ENCODE results near the gene ZMYM1. TPM values are rescaled to one million over a fixed set of nuclear protein-coding genes. Genes with fewer than 3 reads are reported as not detected.

ZMYM1 gene
- total RNA-seq, 1 donor from 2014 or later, result 2.8 TPM

DNA sequence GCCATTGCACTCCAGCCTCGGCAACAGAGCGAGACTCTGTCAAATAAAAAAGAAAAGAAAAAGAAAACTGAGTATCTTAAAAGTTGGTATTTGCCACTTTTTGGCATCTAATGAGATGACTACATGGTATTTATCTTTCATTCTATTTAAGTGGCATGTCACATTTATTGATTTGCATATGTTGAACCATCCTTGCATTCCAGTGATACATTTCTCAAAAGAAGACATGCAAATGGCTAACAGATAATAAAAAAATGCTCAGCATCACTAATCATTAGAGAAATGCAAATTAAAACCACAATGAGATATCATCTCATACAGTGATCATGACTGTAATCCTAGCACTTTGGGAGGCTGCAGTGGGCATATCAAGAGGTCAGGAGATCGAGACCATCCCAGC, 85.7 kb downstream of the ZMYM1 start:
- Mint-ChIP-seq H3K27me3 (peaks cover 2% of the 10 kb centered on the region), H3K27ac (no peak overlapping the region), H3K4me1 (peaks cover 8% of the 10 kb centered on the region), H3K9me3 (peaks cover 3% of the 10 kb centered on the region), H3K4me3 (no peak overlapping the region), H3K36me3 (ENCODE audit: low read depth) (no peaks in the 10 kb centered on the region)
- no peak for DNase-seq
- intact Hi-C loops (cut with micrococcal nuclease), result no loop called here

Other genes starting within 250 kb of the ZMYM1 start
- gene SMIM12, start 219.6 kb upstream of the ZMYM1 start, total RNA-seq, result 63.2 TPM in 2 replicates
- gene DLGAP3, start 149.7 kb upstream of the ZMYM1 start, total RNA-seq, result 0.54 and 0.75 TPM in 2 replicates
- gene TMEM35B, start 94.0 kb upstream of the ZMYM1 start, total RNA-seq, result 20.1 and 22.1 TPM in 2 replicates
- 20.3 and 23.5 TPM in 2 replicates for gene ZMYM6, start 47.4 kb upstream of the ZMYM1 start, total RNA-seq
- 385 and 392 TPM in 2 replicates for gene SFPQ, start 113.8 kb downstream of the ZMYM1 start, total RNA-seq
- 25.6 and 31.0 TPM in 2 replicates for gene ZMYM4, start 189.3 kb downstream of the ZMYM1 start, total RNA-seq